Skin epidermis (tissue), 12 donors: ENCODE measurements around the gene GIMAP8.
A peak's percentile ranks its signal among the peaks of the same experiment; 100 is the strongest.

Source experiments
- H3K27ac ChIP-seq, 21 experiments: fragments of 200-600 bp; sonication (generic) in 11 of 21; one replicate each; pipeline ENCODE4 v1.5.0; 2020; ENCODE audit warnings: mild to moderate bottlenecking in 3 of 21, inconsistent platforms in 2 of 21, moderate library complexity in 2 of 21
- H3K4me3 ChIP-seq, 7 experiments: fragments of 200-600 bp; sonication (generic) in 2 of 7; one replicate each; pipeline ENCODE4 v1.5.0; 2020; ENCODE audit warnings: inconsistent platforms in 2 of 7, mild to moderate bottlenecking in 2 of 7, moderate library complexity in 1 of 7

The GIMAP8 gene

DNA sequence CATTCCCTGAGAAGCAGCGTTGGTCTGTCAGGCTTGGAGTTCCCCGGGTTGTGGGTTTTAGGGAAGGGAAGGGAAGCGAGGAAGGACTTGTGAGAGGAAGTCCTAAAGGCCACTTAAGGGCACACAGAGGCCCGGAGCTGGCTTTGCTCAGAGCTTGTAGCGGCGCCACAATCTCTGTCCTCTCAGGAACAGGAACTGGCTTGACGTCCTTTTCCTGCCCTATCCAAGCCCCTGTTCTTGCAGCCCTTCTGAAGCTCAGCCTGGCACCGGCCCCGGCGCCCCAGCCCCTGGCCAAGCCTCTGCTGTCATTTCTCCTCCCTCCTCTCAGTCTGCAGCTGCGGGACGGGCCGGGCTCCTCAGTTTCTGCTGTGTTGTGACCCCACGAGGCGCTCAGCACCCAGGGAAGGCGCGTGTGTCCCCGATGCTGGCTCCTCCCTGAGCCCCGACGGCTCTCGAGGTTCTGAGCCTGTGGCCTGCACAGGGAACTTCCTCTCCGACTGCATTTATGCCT lies at the start of gene GIMAP8:
Gene GIMAP8 (plus strand): TSS at position 140 of the 511 bp plus-strand sequence. CDS start 16,069 bp downstream, outside the sequence.
- Histone ChIP-seq H3K4me3 (peak within 1 kb of the TSS; percentile 18 to 46 (median 35)), H3K27ac (peak within 1 kb of the TSS; percentile 13 to 95 (median 79))

DNA sequence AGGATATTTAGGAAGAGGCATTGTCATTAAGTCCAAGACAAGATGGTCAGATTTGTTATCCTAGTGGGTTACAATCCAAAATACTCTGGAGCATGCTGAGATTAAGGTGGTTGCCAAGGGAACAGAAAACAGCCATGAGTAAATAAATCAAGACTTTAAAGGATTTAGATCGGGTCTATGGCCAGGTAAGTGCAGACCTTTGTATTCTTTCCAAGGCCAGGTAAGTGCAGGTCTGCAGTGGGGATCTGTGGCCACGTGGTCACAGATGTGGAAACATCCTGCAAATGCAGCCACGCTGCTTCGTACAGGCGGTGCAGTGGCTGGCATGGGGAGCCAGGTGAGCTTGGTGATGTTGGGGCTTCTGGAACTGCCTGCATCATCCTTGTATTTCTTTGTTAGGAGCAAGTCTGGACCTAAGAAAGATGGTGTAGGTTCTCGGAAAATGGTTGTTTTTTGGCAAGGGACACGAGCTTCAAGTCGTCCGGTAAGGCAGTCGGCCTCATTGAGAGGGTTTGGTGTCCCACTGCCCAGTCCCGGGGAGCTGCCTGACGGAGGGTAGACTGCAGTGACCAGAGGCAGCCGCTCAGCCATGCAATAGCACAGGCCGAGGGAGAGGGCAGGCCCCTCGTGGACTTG lies 49.5 kb upstream of the GIMAP8 start:
- no peak overlapping the region for H3K27ac ChIP-seq

GRCh38 chr7:150401424-150401790 lies 49.0 kb upstream of the GIMAP8 start:
- Histone ChIP-seq H3K4me3 (no peak overlapping the region), H3K27ac (no peak overlapping the region)

More for the DNA sequence above, 49.5 kb upstream of the GIMAP8 start:
- H3K4me3 ChIP-seq = no peak overlapping the region

- Histone ChIP-seq H3K4me3 (no peak overlapping the region), H3K27ac (no peak overlapping the region)
Measured at GRCh38 chr7:150401861-150402631, 48.4 kb upstream of the GIMAP8 start.

DNA sequence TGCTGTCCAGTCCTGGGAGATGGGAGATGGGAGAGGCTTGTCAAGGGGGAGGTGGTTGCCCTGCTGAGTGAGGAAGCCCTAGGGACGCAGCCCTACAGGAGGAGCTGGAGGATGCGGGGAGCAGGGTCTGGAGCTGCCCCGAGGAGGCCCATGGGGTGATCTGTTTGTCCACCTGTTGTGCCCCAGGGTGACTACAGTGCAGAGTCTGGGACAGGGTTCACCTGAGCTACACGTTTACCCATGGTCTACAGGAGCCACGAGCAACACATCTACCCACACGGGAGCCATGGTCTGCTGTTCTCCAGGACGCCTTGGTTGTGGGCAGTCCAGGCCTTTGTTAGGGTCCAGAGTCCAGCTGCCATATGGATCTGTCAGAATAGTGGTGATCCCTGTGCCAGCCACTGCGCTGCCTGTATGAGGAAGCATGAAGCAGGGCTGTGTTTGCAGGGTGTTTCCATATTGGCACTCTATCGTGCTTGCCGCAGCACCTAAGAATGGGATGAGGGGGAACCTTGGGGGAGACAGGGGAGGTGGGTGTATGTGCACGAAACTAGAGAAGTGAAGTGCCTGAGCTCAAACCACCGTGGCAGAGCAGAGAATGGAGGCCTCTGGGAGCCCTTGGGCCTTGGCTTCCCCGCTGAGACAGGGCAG lies 47.6 kb upstream of the GIMAP8 start:
- no peak overlapping the region for H3K27ac ChIP-seq

GRCh38 chr7:150403376-150404171 lies 46.9 kb upstream of the GIMAP8 start:
- Histone ChIP-seq H3K4me3 (no peak overlapping the region), H3K27ac (peak overlapping the region in 18 of 21 experiments; percentile 18 to 99 (median 94))

More for the DNA sequence above, 47.6 kb upstream of the GIMAP8 start:
- no peak overlapping the region for H3K4me3 ChIP-seq

DNA sequence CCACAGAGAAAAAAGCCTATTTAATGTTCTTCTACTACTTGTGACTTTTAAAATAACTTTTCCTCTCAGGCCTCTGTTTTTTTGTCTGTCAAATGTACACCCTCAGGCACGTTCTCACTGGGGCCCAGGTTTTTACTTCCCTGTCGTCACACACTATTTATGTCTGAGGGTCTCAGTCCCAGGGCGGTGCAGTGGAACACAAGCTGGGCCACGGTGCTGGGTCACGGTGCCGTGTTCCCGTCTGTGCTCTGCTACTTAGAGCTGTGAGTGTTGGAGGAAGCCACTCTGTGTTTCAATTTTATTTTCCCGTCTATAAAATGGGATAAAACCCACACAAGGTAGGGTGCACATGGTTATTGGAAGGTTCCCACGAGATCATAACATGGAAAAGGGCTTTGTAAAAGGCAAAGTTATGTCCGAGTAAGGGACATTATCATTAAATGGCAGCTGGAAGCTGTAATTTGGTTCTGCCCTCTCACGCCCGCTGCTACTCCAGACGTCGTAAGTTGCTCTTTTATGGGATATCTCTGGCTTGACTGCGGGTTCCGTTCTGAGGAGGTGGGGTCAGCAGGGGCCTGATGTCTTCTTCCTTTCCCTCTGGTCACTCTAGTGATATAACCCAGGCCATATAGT lies 46.1 kb upstream of the GIMAP8 start:
- peak overlapping the region; percentile 50 to 82 (median 59) for H3K4me3 ChIP-seq
- peak overlapping the region; percentile 84 to 99 (median 94) for H3K27ac ChIP-seq

DNA sequence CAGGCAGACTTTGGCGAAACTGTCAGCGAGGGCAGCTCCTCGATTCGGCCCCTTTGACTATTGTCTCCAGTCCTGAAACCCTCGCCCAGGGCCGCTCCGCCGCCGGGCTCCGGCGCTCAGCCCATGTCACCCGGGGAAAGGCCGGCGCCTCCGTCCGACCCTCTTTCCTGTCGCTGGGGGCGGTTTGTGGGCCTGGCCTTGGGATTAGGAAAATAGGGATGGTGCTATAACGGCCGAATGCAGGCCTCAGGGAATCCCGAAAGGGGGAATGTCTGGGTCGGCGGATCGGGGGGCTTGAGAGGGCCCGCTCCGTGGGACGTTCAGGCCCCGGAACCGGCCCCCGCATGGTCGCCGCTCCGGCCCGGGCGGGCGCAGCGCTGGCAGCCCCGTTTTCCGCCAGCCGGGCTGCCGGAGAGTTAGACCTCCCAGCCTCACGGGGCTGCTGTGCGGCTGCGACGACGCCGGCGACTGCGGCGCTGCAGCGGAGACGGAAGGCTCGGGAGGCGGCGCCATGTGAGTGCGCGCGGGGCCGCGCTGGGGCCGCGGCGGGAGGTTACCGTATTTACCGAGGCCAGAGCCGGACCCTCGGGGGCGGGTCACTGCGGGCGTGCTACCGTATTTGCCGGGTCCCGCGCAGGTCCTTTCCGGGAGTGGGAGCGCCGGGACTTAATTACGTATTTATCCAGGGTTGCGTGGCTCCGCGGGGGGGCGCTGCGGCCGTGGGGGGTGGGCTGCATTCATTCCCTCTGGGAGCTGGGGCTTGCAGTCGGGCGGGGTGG lies 45.4 kb upstream of the GIMAP8 start:
- Histone ChIP-seq H3K4me3 (peak overlapping the region; percentile 50 to 82 (median 59)), H3K27ac (peak overlapping the region; percentile 84 to 99 (median 94))

DNA sequence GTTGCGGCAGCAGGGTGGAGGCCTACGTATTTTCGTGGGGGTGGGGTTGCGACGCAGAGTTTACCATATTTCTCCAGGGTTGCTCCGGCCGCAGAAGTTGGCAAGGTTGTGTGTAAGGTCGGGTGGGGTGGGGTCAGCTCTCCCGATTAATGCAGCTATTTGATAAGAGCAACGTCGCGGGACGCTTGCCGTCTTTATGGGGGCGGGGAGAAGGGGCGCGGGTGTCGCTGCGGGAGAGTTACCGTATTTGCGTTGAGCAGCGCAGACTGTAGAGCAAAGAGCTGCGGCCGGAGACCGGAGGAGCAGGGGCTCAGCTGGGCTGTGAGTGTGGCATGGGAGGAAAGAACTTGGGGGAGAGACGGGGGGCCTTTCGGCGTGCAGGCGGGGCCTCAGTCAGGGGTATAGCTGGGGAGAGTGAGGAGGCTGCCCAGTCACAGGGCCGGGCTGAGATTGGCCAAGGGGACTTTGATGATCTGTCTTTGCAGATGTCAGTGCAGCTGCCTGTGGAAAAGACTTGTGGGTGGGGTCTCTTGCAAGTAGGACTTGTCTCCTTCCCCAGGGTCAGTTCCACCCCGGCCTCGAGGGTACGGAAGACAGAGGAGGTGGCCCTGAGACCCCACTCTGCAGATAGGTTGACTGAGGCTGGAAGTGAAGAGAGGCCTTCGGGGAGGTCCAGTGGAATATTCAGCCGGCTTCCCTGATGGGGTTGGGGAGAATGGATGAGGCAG lies 44.7 kb upstream of the GIMAP8 start:
- Histone ChIP-seq H3K4me3 (peak overlapping the region; percentile 50 to 82 (median 59)), H3K27ac (peak overlapping the region; percentile 42 to 99 (median 94))

DNA sequence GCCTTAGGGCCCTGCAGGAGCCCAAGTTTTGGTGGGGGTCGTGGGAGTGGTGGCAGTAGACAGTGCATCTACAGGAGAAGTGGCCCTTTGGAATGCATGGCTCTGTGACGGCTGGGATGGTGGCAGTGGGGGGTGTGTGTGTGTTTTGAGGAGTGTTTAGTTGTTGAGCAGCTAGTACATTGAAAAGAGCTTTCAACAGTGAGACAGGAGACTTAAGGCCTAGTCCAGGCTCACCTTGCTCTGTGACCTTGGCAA lies 44.2 kb upstream of the GIMAP8 start:
- H3K4me3 ChIP-seq = peak overlapping the region; percentile 50 to 82 (median 59)
- peak overlapping the region in 19 of 21 experiments; percentile 62 to 99 (median 94) for H3K27ac ChIP-seq

GRCh38 chr7:150406567-150407421 lies 43.6 kb upstream of the GIMAP8 start:
- Histone ChIP-seq H3K4me3 (peak overlapping the region in 4 of 7 experiments; percentile 53 to 82 (median 60)), H3K27ac (peak overlapping the region in 19 of 21 experiments; percentile 16 to 99 (median 94))

- H3K27ac ChIP-seq = peak overlapping the region in 9 of 21 experiments; percentile 22 to 99 (median 95)
- no peak overlapping the region for H3K4me3 ChIP-seq
Measured at GRCh38 chr7:150407588-150408392, 42.6 kb upstream of the GIMAP8 start.

GRCh38 chr7:150408393-150409299 lies 41.8 kb upstream of the GIMAP8 start:
- Histone ChIP-seq H3K27ac (no peak overlapping the region), H3K4me3 (no peak overlapping the region)

GRCh38 chr7:150409300-150410030 lies 41.0 kb upstream of the GIMAP8 start:
- H3K27ac ChIP-seq = no peak overlapping the region

More at GRCh38 chr7:150409300-150410030, 41.0 kb upstream of the GIMAP8 start:
- no peak overlapping the region for H3K4me3 ChIP-seq
